Keratinocyte (primary cell): Measurements from ENCODE around the gene GOLT1A. TPM values are rescaled to one million over a fixed set of nuclear protein-coding genes. Genes with fewer than 3 reads are reported as not detected.
A peak's percentile ranks its signal among the peaks of the same experiment; 100 is the strongest.

Experiments used
- DNase-seq: peaks from one replicate; pipeline ENCODE4 v3.0.0-alpha.2; 2011; ENCODE audit warnings: low read depth, missing footprints, low spot score
- FAIRE-seq: peaks from 2 replicates; lab custom pipeline; 2011; peaks lifted over from hg19 to GRCh38; lab: Jason Lieb, UNC
- H2AFZ ChIP-seq: 2 replicates; pipeline ENCODE4 v1.6.0; 2012; ENCODE audit warnings: low read length, control low read depth, inconsistent platforms; ENCODE audit not compliant: control insufficient read depth
- H3K27ac ChIP-seq: 2 replicates; pipeline ENCODE4 v1.5.1; 2011; ENCODE audit warnings: low read length; ENCODE audit not compliant: control insufficient read depth, insufficient read depth
- H3K27me3 ChIP-seq: 3 replicates; pipeline ENCODE4 v1.6.0; 2011; ENCODE audit warnings: low read length; ENCODE audit not compliant: control insufficient read depth, insufficient read depth; ENCODE audit errors: extremely low read depth
- H3K36me3 ChIP-seq, 2 experiments: 2 replicates in 1 of 2; 3 replicates in 1 of 2; pipeline ENCODE4 v1.5.1; 2011; ENCODE audit warnings: low read length in 2 of 2, mild to moderate bottlenecking in 1 of 2; ENCODE audit not compliant: control insufficient read depth in 2 of 2, insufficient read depth in 2 of 2; ENCODE audit errors: extremely low read depth in 1 of 2
- H3K4me1 ChIP-seq: 3 replicates; pipeline ENCODE4 v1.5.1; 2011; ENCODE audit warnings: low read length; ENCODE audit not compliant: control insufficient read depth, insufficient read depth; ENCODE audit errors: extremely low read depth
- H3K4me2 ChIP-seq: 3 replicates; pipeline ENCODE4 v1.6.0; 2011; ENCODE audit warnings: low read depth, low read length; ENCODE audit not compliant: control insufficient read depth, insufficient read depth; ENCODE audit errors: extremely low read depth
- H3K4me3 ChIP-seq, 3 experiments: fragments of 200-600 bp in 1 of 3; sonication (generic) in 1 of 3; 2 replicates in 2 of 3; 3 replicates in 1 of 3; pipeline ENCODE4 v1.5.1; 2011 to 2016; ENCODE audit warnings: low read length in 3 of 3, mild to moderate bottlenecking in 3 of 3, control low read depth in 2 of 3, inconsistent platforms in 1 of 3, low read depth in 1 of 3, mixed read lengths in 1 of 3, mixed run types in 1 of 3, moderate library complexity in 1 of 3; ENCODE audit not compliant: control insufficient read depth in 2 of 3, insufficient read depth in 2 of 3; ENCODE audit errors: extremely low read depth in 1 of 3
- H3K79me2 ChIP-seq: 2 replicates; pipeline ENCODE4 v1.6.0; 2012; ENCODE audit warnings: low read length; ENCODE audit not compliant: control insufficient read depth, insufficient read depth
- H3K9ac ChIP-seq: 3 replicates; pipeline ENCODE4 v1.6.0; 2011; ENCODE audit warnings: low read length; ENCODE audit not compliant: control insufficient read depth, insufficient read depth; ENCODE audit errors: extremely low read depth
- H3K9me1 ChIP-seq: 3 replicates; pipeline ENCODE4 v1.6.0; 2011; ENCODE audit warnings: low read length; ENCODE audit not compliant: control insufficient read depth, insufficient read depth; ENCODE audit errors: extremely low read depth
- H3K9me3 ChIP-seq: 2 replicates; pipeline ENCODE4 v1.5.1; 2012; ENCODE audit warnings: low read depth, low read length; ENCODE audit not compliant: control insufficient read depth
- H4K20me1 ChIP-seq: 3 replicates; pipeline ENCODE4 v1.6.0; 2011; ENCODE audit warnings: low read length; ENCODE audit not compliant: control insufficient read depth, insufficient read depth; ENCODE audit errors: extremely low read depth
- CTCF ChIP-seq, 3 experiments: IDR thresholded peaks in 1 of 3; conservative IDR thresholded peaks in 1 of 3; optimal IDR thresholded peaks in 1 of 3; 2 replicates in 2 of 3; 3 replicates in 1 of 3; pipeline versions ENCODE3 to v1.5.1; 2011; ENCODE audit warnings: low read length in 3 of 3, mild to moderate bottlenecking in 3 of 3, moderate library complexity in 2 of 3, control low read depth in 1 of 3, inconsistent platforms in 1 of 3; ENCODE audit not compliant: insufficient read depth in 2 of 3; ENCODE audit errors: extremely low read depth in 1 of 3
- EZH2 ChIP-seq: IDR thresholded peaks from one replicate; pipeline ENCODE4 v1.6.1; 2012; ENCODE audit warnings: inconsistent platforms, mild to moderate bottlenecking, low read length, moderate library complexity
- dilution Hi-C: fragments of 300-500 bp; cut with MboI; formaldehyde crosslinking; loops from one replicate; pipeline ENCODE4 v1.7.0; 2020; ENCODE audit warnings: low sequenced_read_pairs; ENCODE audit not compliant: extremely low pct_ligation_motif_present
- polyA minus RNA-seq, 3 experiments: library from RNA; depleted of rRNA, polyadenylated mRNA; stranded (reverse); fragments of >200 nt; gene quantifications; 1 replicate in 1 of 3; 2 replicates in 1 of 3; 3 replicates in 1 of 3; pipeline ENCODE4 v1.2.3, GENCODE V29; 2011
- polyA plus RNA-seq, 5 experiments: library from polyadenylated mRNA; depleted of rRNA in 3 of 5; stranded (reverse) in 3 of 5; stranded (forward) in 1 of 5; unstranded in 1 of 5; fragments of >200 nt; gene quantifications; 1 replicate in 1 of 5; 2 replicates in 3 of 5; 3 replicates in 1 of 5; pipeline versions ENCODE4 v1.2.1 to v1.2.3, GENCODE V29; 2011 to 2012; ENCODE audit warnings: missing spikeins in 2 of 5, low read depth in 1 of 5, low replicate concordance in 1 of 5

GOLT1A gene
- 0.22 to 0.56 TPM (median 0.46 TPM) in 3 replicates for polyA plus RNA-seq
- polyA plus RNA-seq (2011; ENCODE audit: low read depth) = 0.41 TPM
- 0.39 and 1.0 TPM in 2 replicates for polyA plus RNA-seq (2011; cell fraction: cytosol; rRNA removed)
- 0.17 TPM in 1 of 2 replicates, not detected in the other for polyA plus RNA-seq (2011; cell fraction: nucleus; rRNA removed)
- 0.80 and 1.1 TPM in 2 replicates for polyA plus RNA-seq (2012; ENCODE audit: low replicate concordance)
- polyA minus RNA-seq = not detected in 3 replicates
- not detected for polyA minus RNA-seq (2011; cell fraction: cytosol; rRNA and poly(A)+ RNA removed)
- polyA minus RNA-seq (2011; cell fraction: nucleus; rRNA and poly(A)+ RNA removed) = not detected in 2 replicates

- FAIRE-seq = peak; percentile 92
These were observed at the start of gene GOLT1A for GRCh38 chr1:204213668-204214662. GOLT1A (minus strand) TSS chr1:204213988; CDS start chr1:204213906, 82 bp downstream.

GRCh38 chr1:204263254-204263910 is 49.6 kb upstream of the GOLT1A start:
- Histone ChIP-seq H3K9me3 (no peaks in the 10 kb centered on the region), H3K79me2 (no peaks in the 10 kb centered on the region), H3K4me2 (no peak overlapping the region), H2AFZ (no peak overlapping the region), H3K36me3 (peaks cover 2 to 18% of the 10 kb centered on the region in 2 experiments), H3K4me3 (no peak overlapping the region), H3K9me1 (no peaks in the 10 kb centered on the region), H3K9ac (no peak overlapping the region), H3K4me1 (no peaks in the 10 kb centered on the region), H4K20me1 (no peaks in the 10 kb centered on the region), H3K27ac (no peak overlapping the region), H3K27me3 (no peaks in the 10 kb centered on the region)
- TF ChIP-seq CTCF (optimal IDR thresholded peaks at IDR 0.05 in 1 of 3, IDR thresholded peaks at IDR 0.05 in 1 of 3, conservative IDR thresholded peaks at IDR 0.05 in 1 of 3; ENCODE audit: extremely low read depth in 1 of 3, insufficient read depth in 2 of 3, low read length in 3 of 3) = no peak
- TF ChIP-seq EZH2 = no peak
- FAIRE-seq = no peak
- DNase-seq = no peak
- dilution Hi-C loops = no loop called here

More at GRCh38 chr1:204213668-204214662, at the start of gene GOLT1A:
- Histone ChIP-seq H3K27me3 (no peaks in the 10 kb centered on the region), H3K36me3 (no peaks in the 10 kb centered on the region), H3K4me2 (peak within 1 kb of the TSS; percentile 67), H3K79me2 (no peaks in the 10 kb centered on the region), H3K4me1 (peaks cover 10% of the 10 kb centered on the region), H2AFZ (peak within 1 kb of the TSS; percentile 47), H3K9me1 (no peaks in the 10 kb centered on the region), H3K9ac (no peak within 1 kb of the TSS), H4K20me1 (no peaks in the 10 kb centered on the region), H3K27ac (no peak within 1 kb of the TSS), H3K9me3 (no peaks in the 10 kb centered on the region), H3K4me3 (peak within 1 kb of the TSS in 2 of 3 experiments; percentile 12 to 30)
- TF ChIP-seq EZH2 = no peak
- peak; percentile 74 to 89 (median 77) for TF ChIP-seq CTCF (optimal IDR thresholded peaks at IDR 0.05 in 1 of 3, IDR thresholded peaks at IDR 0.05 in 1 of 3, conservative IDR thresholded peaks at IDR 0.05 in 1 of 3; ENCODE audit: extremely low read depth in 1 of 3, insufficient read depth in 2 of 3, low read length in 3 of 3)
- dilution Hi-C loops = no loop called here
- peak; percentile 36 for DNase-seq
